Gastroesophageal sphincter (tissue), 4 donors: ENCODE data around the gene IL4I1. TPM values are rescaled to one million over a fixed set of nuclear protein-coding genes. Genes with fewer than 3 reads are reported as not detected.

Experiments used
- ATAC-seq: fragments of 150-250 bp; one replicate; pipeline ENCODE4 v1.9.1; 2016; ENCODE audit warnings: mild to moderate bottlenecking, moderate library complexity
- H3K27ac ChIP-seq, 4 donors: fragments of 200-600 bp; sonication (generic) in 3 of 4; 1 replicate in 3 of 4; 2 replicates in 1 of 4; pipeline ENCODE4 v1.5.1; 2016 to 2019
- H3K27me3 ChIP-seq: fragments of 200-600 bp; sonication (generic); one replicate; pipeline ENCODE4 v1.5.1; 2019
- H3K36me3 ChIP-seq, 2 donors: fragments of 200-600 bp; sonication (generic); one replicate each; pipeline ENCODE4 v1.5.1; 2019; ENCODE audit warnings: control low read depth in 1 of 2
- H3K4me1 ChIP-seq, 3 donors: fragments of 200-600 bp; sonication (generic); 1 replicate in 2 of 3; 2 replicates in 1 of 3; pipeline ENCODE4 v1.5.1; 2016 to 2019; ENCODE audit warnings: control low read depth in 2 of 3
- H3K4me3 ChIP-seq, 2 donors: fragments of 200-600 bp; sonication (generic); one replicate each; pipeline ENCODE4 v1.5.1; 2019; ENCODE audit warnings: mild to moderate bottlenecking in 1 of 2, moderate library complexity in 1 of 2
- H3K9me3 ChIP-seq, 3 donors: fragments of 200-600 bp; sonication (generic); one replicate each; pipeline ENCODE4 v1.5.1; 2017 to 2019; ENCODE audit warnings: control low read depth in 2 of 3
- CTCF ChIP-seq, 4 experiments: fragments of 200-600 bp in 2 of 4; fragments of 450-650 bp in 2 of 4; sonication (generic) in 1 of 4; IDR thresholded peaks; one replicate each; pipeline ENCODE4 v1.5.1; 2017 to 2019; ENCODE audit warnings: antibody characterized with exemption in 4 of 4, mild to moderate bottlenecking in 2 of 4, moderate library complexity in 2 of 4
- EP300 ChIP-seq: sonication (generic); formaldehyde crosslinking; IDR thresholded peaks from one replicate; pipeline ENCODE4 v1.6.1; 2017; ENCODE audit warnings: antibody characterized with exemption, mild to moderate bottlenecking
- POLR2A ChIP-seq, 2 donors: fragments of 450-650 bp; IDR thresholded peaks; one replicate each; pipeline ENCODE4 v1.6.1; 2017; ENCODE audit warnings: antibody characterized with exemption in 2 of 2, mild to moderate bottlenecking in 2 of 2, moderate library complexity in 1 of 2
- POLR2AphosphoS5 ChIP-seq: sonication (generic); formaldehyde crosslinking; IDR thresholded peaks from one replicate; pipeline ENCODE4 v1.6.1; 2017; ENCODE audit warnings: antibody characterized with exemption
- WGBS, 2 donors: methylation state at CpG; one replicate each; pipeline ENCODE4 v1.1.5; 2018; ENCODE audit warnings: low coverage in 1 of 2; 5-methylcytosine and 5-hydroxymethylcytosine counted together
- total RNA-seq, 4 donors: library from RNA; depleted of rRNA; stranded (reverse); fragments of >200 nt; gene quantifications; one replicate each; pipeline ENCODE4 v1.1.0, GENCODE V29; 2016

The IL4I1 gene
- total RNA-seq, 4 donors from 2014 or later, result 0.39 to 1.2 TPM; not detected in 2

- Histone ChIP-seq H3K9me3 (no peaks in the 10 kb centered on the region), H3K36me3 (peaks cover 0 to 81% of the 10 kb centered on the region in 2 donors), H3K4me3 (no peak overlapping the region), H3K4me1 (peaks cover 0 to 59% (median 11%) of the 10 kb centered on the region in 3 donors), H3K27me3 (no peaks in the 10 kb centered on the region), H3K27ac (peak overlapping the region in 2 of 4 donors; percentile 11 to 31)
- TF ChIP-seq EP300 (no peak), CTCF (IDR thresholded peaks at IDR 0.05) (no peak), POLR2AphosphoS5 (no peak), POLR2A (IDR thresholded peaks at IDR 0.05) (no peak)
- no CpG with 5 or more reads among the region's 26 CpGs for whole genome bisulfite sequencing, 2 donors
- ATAC-seq, result no peak
Measured at GRCh38 chr19:49857061-49857837, 39.4 kb downstream of the IL4I1 start.

GRCh38 chr19:49856574-49857021 is 40.1 kb downstream of the IL4I1 start:
- WGBS, 2 donors, result no CpG with 5 or more reads among the region's 18 CpGs
- H3K9me3 ChIP-seq, result no peaks in the 10 kb centered on the region
- H3K27ac ChIP-seq, result peak overlapping the region in 2 of 4 donors; percentile 5 to 35
- peaks cover 0 to 74% of the 10 kb centered on the region in 2 donors for H3K36me3 ChIP-seq
- peaks cover 0 to 64% (median 15%) of the 10 kb centered on the region in 3 donors for H3K4me1 ChIP-seq
- H3K4me3 ChIP-seq, result no peak overlapping the region
- no peak for ATAC-seq
- no peaks in the 10 kb centered on the region for H3K27me3 ChIP-seq
- no peak for TF ChIP-seq POLR2A (IDR thresholded peaks at IDR 0.05)

- TF ChIP-seq POLR2AphosphoS5 (no peak), CTCF (IDR thresholded peaks at IDR 0.05) (no peak), EP300 (no peak), POLR2A (IDR thresholded peaks at IDR 0.05) (no peak)
- H3K36me3 ChIP-seq, result peaks cover 0 to 67% of the 10 kb centered on the region in 2 donors
- no peaks in the 10 kb centered on the region for H3K27me3 ChIP-seq
- H3K27ac ChIP-seq, result peak overlapping the region in 2 of 4 donors; percentile 12 to 35
- peaks cover 0 to 58% (median 15%) of the 10 kb centered on the region in 3 donors for H3K4me1 ChIP-seq
- WGBS, 2 donors, result 73 to 82% methylated on average over 2 to 6 of the region's 21 CpGs
- no peak for ATAC-seq
- no peaks in the 10 kb centered on the region for H3K9me3 ChIP-seq
- H3K4me3 ChIP-seq, result no peak overlapping the region
Measured at GRCh38 chr19:49855676-49856573, 40.8 kb downstream of the IL4I1 start.

GRCh38 chr19:49855277-49855675 is 41.4 kb downstream of the IL4I1 start:
- 80 to 100% methylated on average over 1 to 2 of the region's 12 CpGs for WGBS, 2 donors
- Histone ChIP-seq H3K36me3 (peaks cover 0 to 61% of the 10 kb centered on the region in 2 donors), H3K4me1 (peaks cover 0 to 52% (median 15%) of the 10 kb centered on the region in 3 donors), H3K4me3 (no peak overlapping the region), H3K27me3 (no peaks in the 10 kb centered on the region), H3K9me3 (no peaks in the 10 kb centered on the region), H3K27ac (peak overlapping the region in 2 of 4 donors; percentile 12 to 35)
- ATAC-seq, result no peak
- no peak for TF ChIP-seq POLR2AphosphoS5
- TF ChIP-seq CTCF (IDR thresholded peaks at IDR 0.05), result no peak
- TF ChIP-seq POLR2A (IDR thresholded peaks at IDR 0.05), result no peak
- TF ChIP-seq EP300, result no peak
